ENCODE data around the gene SORBS1. TPM values are rescaled to one million over a fixed set of nuclear protein-coding genes. Genes with fewer than 3 reads are reported as not detected.

Gene SORBS1
- total RNA-seq, 1 donor from 2014 or later: 221 TPM

DNA sequence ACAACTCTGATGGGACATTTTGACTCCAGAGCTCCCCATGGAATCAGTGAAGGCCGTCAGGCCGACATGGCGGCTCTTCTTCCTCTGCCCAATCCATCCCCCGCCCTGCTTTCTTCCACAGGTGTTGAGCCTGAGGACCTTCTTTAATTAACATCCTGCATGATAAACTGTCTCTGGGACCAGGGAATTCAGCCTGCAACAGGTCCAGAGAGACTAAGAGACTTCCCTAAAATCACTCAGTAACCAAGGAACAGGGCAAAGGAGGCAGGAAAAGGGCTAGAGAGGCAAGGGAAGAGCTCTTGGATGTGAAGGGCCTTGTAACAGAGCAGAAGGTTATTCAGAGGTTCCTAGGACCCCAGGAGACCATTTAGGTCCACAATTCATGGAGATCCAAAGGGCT, 264.4 kb downstream of the SORBS1 start:
- TF ChIP-seq, protein P1, sequence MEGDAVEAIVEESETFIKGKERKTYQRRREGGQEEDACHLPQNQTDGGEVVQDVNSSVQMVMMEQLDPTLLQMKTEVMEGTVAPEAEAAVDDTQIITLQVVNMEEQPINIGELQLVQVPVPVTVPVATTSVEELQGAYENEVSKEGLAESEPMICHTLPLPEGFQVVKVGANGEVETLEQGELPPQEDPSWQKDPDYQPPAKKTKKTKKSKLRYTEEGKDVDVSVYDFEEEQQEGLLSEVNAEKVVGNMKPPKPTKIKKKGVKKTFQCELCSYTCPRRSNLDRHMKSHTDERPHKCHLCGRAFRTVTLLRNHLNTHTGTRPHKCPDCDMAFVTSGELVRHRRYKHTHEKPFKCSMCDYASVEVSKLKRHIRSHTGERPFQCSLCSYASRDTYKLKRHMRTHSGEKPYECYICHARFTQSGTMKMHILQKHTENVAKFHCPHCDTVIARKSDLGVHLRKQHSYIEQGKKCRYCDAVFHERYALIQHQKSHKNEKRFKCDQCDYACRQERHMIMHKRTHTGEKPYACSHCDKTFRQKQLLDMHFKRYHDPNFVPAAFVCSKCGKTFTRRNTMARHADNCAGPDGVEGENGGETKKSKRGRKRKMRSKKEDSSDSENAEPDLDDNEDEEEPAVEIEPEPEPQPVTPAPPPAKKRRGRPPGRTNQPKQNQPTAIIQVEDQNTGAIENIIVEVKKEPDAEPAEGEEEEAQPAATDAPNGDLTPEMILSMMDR (IDR thresholded peaks at IDR 0.05; ENCODE audit: partially characterized antibody, unreplicated experiment): no peak
- DNase-seq: no peak
- peaks cover 2% of the 10 kb centered on the region for H3K9me3 Mint-ChIP-seq (ENCODE audit: unreplicated experiment)
- peaks cover 13% of the 10 kb centered on the region for H3K27me3 Mint-ChIP-seq (ENCODE audit: unreplicated experiment)
- no peaks in the 10 kb centered on the region for H3K36me3 Mint-ChIP-seq (ENCODE audit: unreplicated experiment)
- H3K27ac Mint-ChIP-seq (ENCODE audit: unreplicated experiment): no peak overlapping the region
- H3K4me3 Mint-ChIP-seq (ENCODE audit: unreplicated experiment): no peak overlapping the region
- no peaks in the 10 kb centered on the region for H3K4me1 Mint-ChIP-seq (ENCODE audit: low read depth, unreplicated experiment)

GRCh38 chr10:95295031-95295755, 266.0 kb downstream of the SORBS1 start:
- peak overlapping the region; percentile 57 for H3K4me3 Mint-ChIP-seq (ENCODE audit: unreplicated experiment)

DNA sequence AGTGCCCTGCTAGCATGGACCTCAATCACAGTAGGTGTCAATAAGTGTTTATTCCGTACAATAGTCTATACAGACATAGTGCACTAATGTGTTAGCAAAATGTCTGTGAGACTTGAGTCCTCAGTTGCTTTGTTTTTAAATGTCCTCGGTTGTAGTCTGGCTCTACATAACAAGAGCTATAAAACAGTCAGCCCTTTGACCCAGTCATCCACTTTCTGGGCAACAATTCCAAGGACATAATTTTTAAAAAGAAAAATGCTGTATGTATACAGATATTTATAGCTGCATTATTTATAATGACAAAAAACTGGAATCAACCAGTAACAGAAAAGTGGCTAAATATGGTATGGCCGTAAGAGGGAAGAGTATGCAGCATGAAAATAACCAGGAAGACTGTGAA, 267.5 kb downstream of the SORBS1 start:
- DNase-seq: no peak
- Mint-ChIP-seq H3K36me3 (ENCODE audit: unreplicated experiment) (no peaks in the 10 kb centered on the region), H3K4me1 (ENCODE audit: low read depth, unreplicated experiment) (no peaks in the 10 kb centered on the region), H3K4me3 (ENCODE audit: unreplicated experiment) (no peak overlapping the region), H3K27me3 (ENCODE audit: unreplicated experiment) (peaks cover 25% of the 10 kb centered on the region), H3K27ac (ENCODE audit: unreplicated experiment) (no peak overlapping the region), H3K9me3 (ENCODE audit: unreplicated experiment) (peaks cover 8% of the 10 kb centered on the region)
- TF ChIP-seq, protein P1 (IDR thresholded peaks at IDR 0.05; ENCODE audit: partially characterized antibody, unreplicated experiment): no peak

More at GRCh38 chr10:95295031-95295755, 266.0 kb downstream of the SORBS1 start:
- TF ChIP-seq, protein P1 (IDR thresholded peaks at IDR 0.05; ENCODE audit: partially characterized antibody, unreplicated experiment): no peak
- peak; percentile 59 for DNase-seq
- Mint-ChIP-seq H3K4me1 (ENCODE audit: low read depth, unreplicated experiment) (no peaks in the 10 kb centered on the region), H3K36me3 (ENCODE audit: unreplicated experiment) (no peaks in the 10 kb centered on the region), H3K27ac (ENCODE audit: unreplicated experiment) (no peak overlapping the region), H3K27me3 (ENCODE audit: unreplicated experiment) (peaks cover 19% of the 10 kb centered on the region), H3K9me3 (ENCODE audit: unreplicated experiment) (peaks cover 5% of the 10 kb centered on the region)

- Mint-ChIP-seq H3K27me3 (ENCODE audit: unreplicated experiment) (peaks cover 25% of the 10 kb centered on the region), H3K27ac (ENCODE audit: unreplicated experiment) (no peak overlapping the region), H3K4me3 (ENCODE audit: unreplicated experiment) (peak overlapping the region; percentile 85), H3K9me3 (ENCODE audit: unreplicated experiment) (peaks cover 8% of the 10 kb centered on the region), H3K4me1 (ENCODE audit: low read depth, unreplicated experiment) (peaks cover 3% of the 10 kb centered on the region), H3K36me3 (ENCODE audit: unreplicated experiment) (no peaks in the 10 kb centered on the region)
- no peak for DNase-seq
- TF ChIP-seq, protein P1 (IDR thresholded peaks at IDR 0.05; ENCODE audit: partially characterized antibody, unreplicated experiment): no peak
Observed at GRCh38 chr10:95291365-95292039, 269.7 kb downstream of the SORBS1 start.

Data from glutamatergic neuron (in vitro differentiated cells).